ENCODE data around the gene DDX24. TPM values are rescaled to one million over a fixed set of nuclear protein-coding genes. Genes with fewer than 3 reads are reported as not detected.

DDX24 gene
- total and polyA plus RNA-seq, 2 experiments from 2014 or later = 127 to 145 TPM

- no peaks in the 10 kb centered on the region for H3K79me2 ChIP-seq
- no peaks in the 10 kb centered on the region for H3K9me3 ChIP-seq (ENCODE audit: low read depth)
- no peak for TF ChIP-seq EZH2phosphoT487 (IDR thresholded peaks at IDR 0.05; ENCODE audit: low read depth, severe bottlenecking, unreplicated experiment)
- no peak overlapping the region for H3K4me3 ChIP-seq
- H3K9me2 ChIP-seq (replicated peaks; ENCODE audit: insufficient read depth) = no peaks in the 10 kb centered on the region
- no peaks in the 10 kb centered on the region for H3K4me1 ChIP-seq (ENCODE audit: insufficient read depth)
- H3K36me3 ChIP-seq (replicated peaks; ENCODE audit: insufficient read depth, low read depth) = no peaks in the 10 kb centered on the region
- 96% methylated on average over 4 of the region's 4 CpGs for WGBS (ENCODE audit: low lambda C conversion rate, missing lambda C conversion rate)
- no peak overlapping the region for H3K27ac ChIP-seq
- no peak for DNase-seq (ENCODE audit: low spot score)
- no peaks in the 10 kb centered on the region for H4K20me1 ChIP-seq (ENCODE audit: insufficient read depth, poor library complexity, severe bottlenecking)
- no peak overlapping the region for H3K4me2 ChIP-seq
- H3K27me3 ChIP-seq = no peaks in the 10 kb centered on the region
- H2AFZ ChIP-seq = no peak overlapping the region
Measured at GRCh38 chr14:94097091-94097490, 16.1 kb upstream of the DDX24 start.

- no peak for DNase-seq (ENCODE audit: low spot score)
- H3K9me2 ChIP-seq (replicated peaks; ENCODE audit: insufficient read depth) = no peaks in the 10 kb centered on the region
- WGBS (ENCODE audit: low lambda C conversion rate, missing lambda C conversion rate) = 95% methylated on average over 2 of the region's 2 CpGs
- no peaks in the 10 kb centered on the region for H3K9me3 ChIP-seq (ENCODE audit: low read depth)
- no peak overlapping the region for H3K4me3 ChIP-seq
- no peaks in the 10 kb centered on the region for H3K4me1 ChIP-seq (ENCODE audit: insufficient read depth)
- H3K4me2 ChIP-seq = no peak overlapping the region
- no peaks in the 10 kb centered on the region for H3K79me2 ChIP-seq
- no peak overlapping the region for H2AFZ ChIP-seq
- TF ChIP-seq CTCF (IDR thresholded peaks at IDR 0.05; ENCODE audit: poor library complexity) (no peak), EZH2phosphoT487 (IDR thresholded peaks at IDR 0.05; ENCODE audit: low read depth, severe bottlenecking, unreplicated experiment) (no peak), EZH2 (IDR thresholded peaks at IDR 0.05; ENCODE audit: borderline replicate concordance) (no peak)
- no peak overlapping the region for H3K27ac ChIP-seq
- no peaks in the 10 kb centered on the region for H3K27me3 ChIP-seq
- H3K36me3 ChIP-seq (replicated peaks; ENCODE audit: insufficient read depth, low read depth) = no peaks in the 10 kb centered on the region
- H4K20me1 ChIP-seq (ENCODE audit: insufficient read depth, poor library complexity, severe bottlenecking) = no peaks in the 10 kb centered on the region
Measured at GRCh38 chr14:94093418-94093817, 12.4 kb upstream of the DDX24 start.

GRCh38 chr14:94089479-94089878 lies 8.5 kb upstream of the DDX24 start:
- no peak for DNase-seq (ENCODE audit: low spot score)
- Histone ChIP-seq H3K27me3 (no peaks in the 10 kb centered on the region), H2AFZ (no peak overlapping the region), H3K4me1 (ENCODE audit: insufficient read depth) (no peaks in the 10 kb centered on the region), H3K9me2 (replicated peaks; ENCODE audit: insufficient read depth) (no peaks in the 10 kb centered on the region), H4K20me1 (ENCODE audit: insufficient read depth, poor library complexity, severe bottlenecking) (no peaks in the 10 kb centered on the region), H3K27ac (no peak overlapping the region), H3K79me2 (peaks cover 5% of the 10 kb centered on the region), H3K4me3 (no peak overlapping the region), H3K4me2 (no peak overlapping the region), H3K36me3 (replicated peaks; ENCODE audit: insufficient read depth, low read depth) (no peaks in the 10 kb centered on the region), H3K9me3 (ENCODE audit: low read depth) (no peaks in the 10 kb centered on the region)
- TF ChIP-seq EZH2 (IDR thresholded peaks at IDR 0.05; ENCODE audit: borderline replicate concordance) (no peak), CTCF (IDR thresholded peaks at IDR 0.05; ENCODE audit: poor library complexity) (no peak), EZH2phosphoT487 (IDR thresholded peaks at IDR 0.05; ENCODE audit: low read depth, severe bottlenecking, unreplicated experiment) (no peak)
- 93% methylated on average over 4 of the region's 4 CpGs for whole genome bisulfite sequencing (ENCODE audit: low lambda C conversion rate, missing lambda C conversion rate)

- no peak overlapping the region for H2AFZ ChIP-seq
- peaks cover 5% of the 10 kb centered on the region for H3K4me1 ChIP-seq (ENCODE audit: insufficient read depth)
- no peak for TF ChIP-seq EZH2 (IDR thresholded peaks at IDR 0.05; ENCODE audit: borderline replicate concordance)
- no peak for TF ChIP-seq CTCF (IDR thresholded peaks at IDR 0.05; ENCODE audit: poor library complexity)
- TF ChIP-seq EZH2phosphoT487 (IDR thresholded peaks at IDR 0.05; ENCODE audit: low read depth, severe bottlenecking, unreplicated experiment) = no peak
- WGBS (ENCODE audit: low lambda C conversion rate, missing lambda C conversion rate) = 89% methylated on average over 5 of the region's 5 CpGs
- no peak overlapping the region for H3K4me3 ChIP-seq
- no peak overlapping the region for H3K27ac ChIP-seq
- H3K79me2 ChIP-seq = peaks cover 8% of the 10 kb centered on the region
- no peaks in the 10 kb centered on the region for H4K20me1 ChIP-seq (ENCODE audit: insufficient read depth, poor library complexity, severe bottlenecking)
- no peak for DNase-seq (ENCODE audit: low spot score)
- no peak overlapping the region for H3K4me2 ChIP-seq
- H3K27me3 ChIP-seq = no peaks in the 10 kb centered on the region
- no peaks in the 10 kb centered on the region for H3K9me3 ChIP-seq (ENCODE audit: low read depth)
- H3K36me3 ChIP-seq (replicated peaks; ENCODE audit: insufficient read depth, low read depth) = no peaks in the 10 kb centered on the region
- no peaks in the 10 kb centered on the region for H3K9me2 ChIP-seq (replicated peaks; ENCODE audit: insufficient read depth)
Measured at GRCh38 chr14:94088516-94088915, 7.5 kb upstream of the DDX24 start.
